Astrocyte of the cerebellum (primary cell): ENCODE measurements around the gene CDC42BPA.

Source experiments
- DNase-seq: peaks from one replicate; pipeline ENCODE4 v3.0.0-alpha.2; 2011; ENCODE audit warnings: low read depth
- H3K4me3 ChIP-seq: 2 replicates; pipeline ENCODE4 v1.5.1; 2011; ENCODE audit warnings: mild to moderate bottlenecking, low read depth, low read length, moderate library complexity
- in situ Hi-C: cut with HindIII; loops from 2 replicates; pipeline ENCODE4 v1.10.0; 2017; ENCODE audit warnings: low sequenced_read_pairs
- TF ChIP-seq, protein P1 (sequence below): IDR thresholded peaks from 2 replicates; pipeline ENCODE4 v1.5.1; 2012; ENCODE audit warnings: low read length, low read depth, moderate library complexity, mild to moderate bottlenecking; ENCODE audit errors: missing control alignments

Gene CDC42BPA

DNA sequence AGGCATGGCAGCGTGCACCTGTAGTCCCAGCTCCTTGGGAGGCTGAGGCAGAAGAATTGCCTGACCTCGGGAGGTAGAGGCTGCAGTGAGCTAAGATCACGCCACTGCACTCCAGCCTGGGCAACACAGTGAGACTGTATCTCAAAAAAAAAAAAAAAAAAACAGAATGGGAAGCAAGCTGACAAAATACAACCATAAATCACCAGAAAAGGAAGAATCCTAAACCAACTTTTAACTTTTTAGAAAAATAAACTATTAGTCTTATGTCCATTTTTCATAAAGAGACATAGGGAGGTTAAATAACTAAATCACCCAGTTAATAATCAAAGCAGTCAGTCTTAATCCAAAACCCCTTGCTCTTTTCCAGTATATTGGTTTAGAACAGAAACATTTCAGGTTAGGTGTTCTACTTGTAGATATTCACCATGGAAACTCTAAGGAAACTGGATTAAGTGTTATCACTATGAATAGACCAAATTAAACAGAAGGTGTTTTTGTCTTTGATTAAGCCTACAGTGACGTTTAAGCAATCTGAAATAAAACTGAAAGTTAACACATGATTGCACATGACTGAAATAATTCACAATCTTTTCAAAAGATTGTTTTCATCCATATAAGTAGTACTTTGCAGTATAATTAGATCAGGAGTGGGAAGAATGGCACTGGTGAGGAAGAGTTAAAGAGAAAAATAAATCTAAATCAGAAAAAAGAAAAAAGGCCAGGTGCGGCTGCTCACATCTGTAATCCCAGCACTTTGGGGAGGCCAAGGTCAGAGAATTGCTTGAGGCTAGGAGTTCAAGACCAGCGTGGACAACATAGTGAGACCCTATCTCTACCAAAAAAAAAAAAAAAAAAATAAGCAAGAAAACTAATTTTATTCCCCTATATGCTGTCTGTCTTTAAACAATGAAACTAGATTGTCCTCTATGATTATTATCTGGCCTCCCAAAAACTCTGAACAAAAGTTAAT is 9.6 kb downstream of the CDC42BPA start:
- TF ChIP-seq, protein P1, sequence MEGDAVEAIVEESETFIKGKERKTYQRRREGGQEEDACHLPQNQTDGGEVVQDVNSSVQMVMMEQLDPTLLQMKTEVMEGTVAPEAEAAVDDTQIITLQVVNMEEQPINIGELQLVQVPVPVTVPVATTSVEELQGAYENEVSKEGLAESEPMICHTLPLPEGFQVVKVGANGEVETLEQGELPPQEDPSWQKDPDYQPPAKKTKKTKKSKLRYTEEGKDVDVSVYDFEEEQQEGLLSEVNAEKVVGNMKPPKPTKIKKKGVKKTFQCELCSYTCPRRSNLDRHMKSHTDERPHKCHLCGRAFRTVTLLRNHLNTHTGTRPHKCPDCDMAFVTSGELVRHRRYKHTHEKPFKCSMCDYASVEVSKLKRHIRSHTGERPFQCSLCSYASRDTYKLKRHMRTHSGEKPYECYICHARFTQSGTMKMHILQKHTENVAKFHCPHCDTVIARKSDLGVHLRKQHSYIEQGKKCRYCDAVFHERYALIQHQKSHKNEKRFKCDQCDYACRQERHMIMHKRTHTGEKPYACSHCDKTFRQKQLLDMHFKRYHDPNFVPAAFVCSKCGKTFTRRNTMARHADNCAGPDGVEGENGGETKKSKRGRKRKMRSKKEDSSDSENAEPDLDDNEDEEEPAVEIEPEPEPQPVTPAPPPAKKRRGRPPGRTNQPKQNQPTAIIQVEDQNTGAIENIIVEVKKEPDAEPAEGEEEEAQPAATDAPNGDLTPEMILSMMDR, result no peak
- in situ Hi-C loops, result no loop called here
- DNase-seq, result no peak
- no peak overlapping the region for H3K4me3 ChIP-seq

GRCh38 chr1:227306689-227307088 is 11.6 kb downstream of the CDC42BPA start:
- no peak for DNase-seq
- TF ChIP-seq, protein P1, result no peak
- in situ Hi-C loops, result no loop called here
- H3K4me3 ChIP-seq, result no peak overlapping the region

GRCh38 chr1:227305894-227306626 is 12.2 kb downstream of the CDC42BPA start:
- no peak overlapping the region for H3K4me3 ChIP-seq
- TF ChIP-seq, protein P1, result no peak
- in situ Hi-C loops, result no loop called here
- DNase-seq, result no peak

- TF ChIP-seq, protein P1, result no peak
- no peak overlapping the region for H3K4me3 ChIP-seq
Measured at GRCh38 chr1:227304665-227305064, 13.6 kb downstream of the CDC42BPA start.

GRCh38 chr1:227303662-227304061 is 14.6 kb downstream of the CDC42BPA start:
- in situ Hi-C loops, result no loop called here
- TF ChIP-seq, protein P1, result no peak
- no peak overlapping the region for H3K4me3 ChIP-seq
- no peak for DNase-seq

More at GRCh38 chr1:227304665-227305064, 13.6 kb downstream of the CDC42BPA start:
- DNase-seq, result no peak
- in situ Hi-C loops, result no loop called here

DNA sequence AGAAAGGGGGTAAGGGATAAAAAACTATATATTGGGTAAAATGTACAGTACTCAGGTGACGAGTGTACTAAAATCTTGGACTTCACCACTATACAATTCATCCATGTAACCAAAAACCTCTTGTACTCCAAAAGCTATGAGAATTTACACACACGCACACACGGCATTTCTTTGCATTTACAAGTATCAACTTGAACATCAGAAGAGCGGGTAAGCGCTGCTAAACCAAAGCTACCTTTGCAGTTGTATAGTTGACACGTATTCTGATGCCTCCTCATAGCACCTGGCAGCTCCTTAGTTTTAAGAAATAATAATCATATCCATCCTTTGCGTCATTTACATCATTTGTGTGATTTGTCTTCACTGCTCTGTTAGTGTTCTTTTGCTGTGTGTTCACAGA is 17.6 kb downstream of the CDC42BPA start:
- TF ChIP-seq, protein P1, result no peak
- in situ Hi-C loops, result no loop called here
- no peak overlapping the region for H3K4me3 ChIP-seq
- no peak for DNase-seq
